OCI-LY7 (cell line): ENCODE measurements around the gene TYK2. TPM values are rescaled to one million over a fixed set of nuclear protein-coding genes. Genes with fewer than 3 reads are reported as not detected.
A peak's percentile ranks its signal among the peaks of the same experiment; 100 is the strongest.

Source experiments
- BruUV-seq: library from RNA; stranded (reverse); fragments of 400-500 nt; replicated peaks from 2 replicates; lab custom pipeline; 2021; lab: Mats Ljungman, UMichigan
- CTCF ChIA-PET: fragments of 300-600 bp; sonication (Branson Sonifier 250); formaldehyde crosslinking; loops from one replicate; lab custom pipeline; 2022; ENCODE audit warnings: antibody characterized with exemption; ENCODE audit not compliant: unreplicated experiment; lab: Charles Lee
- POLR2A ChIA-PET: fragments of 300-600 bp; sonication (Branson Sonifier 250); formaldehyde crosslinking; loops from one replicate; lab custom pipeline; 2022; ENCODE audit warnings: antibody characterized with exemption; lab: Charles Lee
- DNase-seq: peaks from one replicate; pipeline ENCODE4 v3.0.0-alpha.2; 2015; ENCODE audit warnings: low spot score
- H2AFZ ChIP-seq: fragments of 200-600 bp; sonication (generic), shearing (Covaris generic); 2 replicates; pipeline ENCODE4 v1.6.1; 2014; ENCODE audit warnings: mild to moderate bottlenecking, antibody characterized with exemption, low read length, moderate library complexity
- H3K27ac ChIP-seq: fragments of 200-600 bp; sonication (generic); 2 replicates; pipeline ENCODE4 v1.5.1; 2014; ENCODE audit warnings: mixed run types, low read depth, mild to moderate bottlenecking, moderate library complexity, low read length, inconsistent platforms; ENCODE audit not compliant: poor library complexity, severe bottlenecking
- H3K36me3 ChIP-seq: fragments of 200-600 bp; sonication (generic); 2 replicates; pipeline ENCODE4 v1.6.1; 2014; ENCODE audit warnings: mild to moderate bottlenecking, antibody characterized with exemption, low read length, moderate library complexity, mixed read lengths; ENCODE audit not compliant: insufficient read depth
- H3K4me1 ChIP-seq: fragments of 200-600 bp; sonication (generic); 2 replicates; pipeline ENCODE4 v1.5.1; 2014; ENCODE audit warnings: mild to moderate bottlenecking, low read length; ENCODE audit not compliant: insufficient read depth, poor library complexity, severe bottlenecking
- H3K4me2 ChIP-seq: fragments of 200-600 bp; sonication (generic); 2 replicates; pipeline ENCODE4 v1.6.1; 2014; ENCODE audit warnings: mild to moderate bottlenecking, low read length
- H3K4me3 ChIP-seq: fragments of 200-600 bp; sonication (generic); 2 replicates; pipeline ENCODE4 v1.5.1; 2014; ENCODE audit warnings: mild to moderate bottlenecking, low read depth, low read length; ENCODE audit not compliant: poor library complexity, severe bottlenecking
- H3K79me2 ChIP-seq: fragments of 200-600 bp; sonication (generic); 2 replicates; pipeline ENCODE4 v1.6.1; 2016; ENCODE audit warnings: low read depth, mild to moderate bottlenecking, low read length, moderate library complexity, mixed read lengths; ENCODE audit not compliant: insufficient read depth
- H3K9me2 ChIP-seq: fragments of 200-600 bp; sonication (generic); 2 replicates; pipeline ENCODE4 v1.6.1; 2016; ENCODE audit warnings: mild to moderate bottlenecking, low read length, mixed read lengths; ENCODE audit not compliant: insufficient read depth
- H3K9me3 ChIP-seq: fragments of 200-600 bp; sonication (generic); 2 replicates; pipeline ENCODE4 v1.6.1; 2014; ENCODE audit warnings: mild to moderate bottlenecking, mixed run types, low read length, mixed read lengths
- H4K20me1 ChIP-seq: fragments of 200-600 bp; sonication (generic); 2 replicates; pipeline ENCODE4 v1.6.1; 2014; ENCODE audit warnings: mild to moderate bottlenecking, antibody characterized with exemption, low read length, moderate library complexity, mixed read lengths; ENCODE audit not compliant: insufficient read depth
- CTCF ChIP-seq: fragments of 200-600 bp; sonication (generic); conservative IDR thresholded peaks from 2 replicates; pipeline ENCODE4 v1.5.1; 2014; ENCODE audit warnings: mild to moderate bottlenecking, antibody characterized with exemption, low read length, moderate library complexity, mixed read lengths
- EZH2phosphoT487 ChIP-seq: fragments of 200-600 bp; sonication (generic); IDR thresholded peaks from 2 replicates; pipeline ENCODE4 v1.6.1; 2018; ENCODE audit warnings: low read depth, borderline replicate concordance, mild to moderate bottlenecking, mixed run types, antibody characterized with exemption, low read length, moderate library complexity, mixed read lengths
- intact Hi-C: fragments of 100-400 bp; cut with micrococcal nuclease; formaldehyde crosslinking; loops from one replicate; pipeline ENCODE4 v1.10.0; 2022; ENCODE audit not compliant: unreplicated experiment
- total RNA-seq, 2 experiments: library from RNA; depleted of rRNA in 1 of 2; stranded (reverse); fragments of >200 nt in 1 of 2; shearing (Covaris generic) in 1 of 2; gene quantifications; 2 replicates each; pipeline ENCODE4 v1.2.3, GENCODE V29; 2014 to 2022

TYK2 gene
- total RNA-seq, 2 experiments from 2014 or later: 185 to 216 TPM

- Histone ChIP-seq H4K20me1 (peaks cover 13% of the 10 kb centered on the region), H3K9me3 (no peaks in the 10 kb centered on the region), H3K4me3 (peak overlapping the region; percentile 76), H3K79me2 (peaks cover 85% of the 10 kb centered on the region), H3K36me3 (peaks cover 6% of the 10 kb centered on the region; the same call in 1 of the 2 replicates), H3K9me2 (no peaks in the 10 kb centered on the region), H3K4me2 (peak overlapping the region; percentile 84), H3K4me1 (peaks cover 63% of the 10 kb centered on the region), H3K27ac (peak overlapping the region; percentile 100), H2AFZ (no peak overlapping the region)
- no peak for TF ChIP-seq EZH2phosphoT487
- TF ChIP-seq CTCF: no peak
- BruUV-seq: no TSS peak
- no peak for DNase-seq
- POLR2A ChIA-PET: interaction anchor here (0.6 to 1.9 kb wide), 3 partner anchors 10 to 47 kb away, joined by 3 to 6 read pairs (median 3); partner anchors contain the start of gene CDC37
- CTCF ChIA-PET: no interaction called here
- intact Hi-C loops: loop anchor here (2.0 kb wide), 1 partner anchor 14 kb away; no protein-coding TSS in a partner anchor
Measured at GRCh38 chr19:10422846-10423245, 42.5 kb upstream of the TYK2 start.

GRCh38 chr19:10422046-10422461, 41.7 kb upstream of the TYK2 start:
- ChIA-PET POLR2A (interaction anchor here (0.6 to 1.9 kb wide), 5 partner anchors 10 to 79 kb away, joined by 4 to 6 read pairs (median 4); no protein-coding TSS in a partner anchor), CTCF (interaction anchor here (0.6 to 1.2 kb wide), 4 partner anchors 11 to 170 kb away, joined by 3 to 7 read pairs (median 4); no protein-coding TSS in a partner anchor)
- peaks cover 63% of the 10 kb centered on the region for H3K4me1 ChIP-seq
- peak; percentile 62 for DNase-seq
- peak overlapping the region; percentile 76 for H3K4me3 ChIP-seq
- H3K27ac ChIP-seq: peak overlapping the region; percentile 100
- no peak overlapping the region for H2AFZ ChIP-seq
- H3K9me2 ChIP-seq: no peaks in the 10 kb centered on the region
- no peak for TF ChIP-seq CTCF
- no peak for TF ChIP-seq EZH2phosphoT487
- peaks cover 6% of the 10 kb centered on the region; the same call in 1 of the 2 replicates for H3K36me3 ChIP-seq
- intact Hi-C loops: loop anchor here (2.0 kb wide), 1 partner anchor 15 kb away; no protein-coding TSS in a partner anchor
- peaks cover 13% of the 10 kb centered on the region for H4K20me1 ChIP-seq
- peak overlapping the region; percentile 84 for H3K4me2 ChIP-seq
- no TSS peak for BruUV-seq
- H3K79me2 ChIP-seq: peaks cover 86% of the 10 kb centered on the region
- no peaks in the 10 kb centered on the region for H3K9me3 ChIP-seq
